Dendritic cell treated with granulocyte-macrophage colony-stimulating factor and Interleukin-4, amounts not matched to agents 40 ng/mL and 50 ng/mL, for 4 days (primary cell): ENCODE measurements around the gene GSK3B.

Experiments used
- H3K27ac Mint-ChIP-seq: one replicate; pipeline ENCODE4 v1.8.0; 2022; ENCODE audit warnings: mild to moderate bottlenecking, mixed read lengths
- H3K27me3 Mint-ChIP-seq: one replicate; pipeline ENCODE4 v1.8.0; 2022; ENCODE audit warnings: mild to moderate bottlenecking, mixed read lengths
- H3K36me3 Mint-ChIP-seq: one replicate; pipeline ENCODE4 v1.8.0; 2022; ENCODE audit warnings: low read depth, mixed read lengths
- H3K4me1 Mint-ChIP-seq: one replicate; pipeline ENCODE4 v1.8.0; 2022; ENCODE audit warnings: low read depth, mixed read lengths
- H3K4me3 Mint-ChIP-seq: one replicate; pipeline ENCODE4 v1.8.0; 2022; ENCODE audit warnings: mild to moderate bottlenecking, moderate library complexity, mixed read lengths
- H3K9me3 Mint-ChIP-seq: one replicate; pipeline ENCODE4 v1.8.0; 2022; ENCODE audit warnings: mixed read lengths
- intact Hi-C: fragments of 100-400 bp; cut with micrococcal nuclease; formaldehyde crosslinking; loops from one replicate; pipeline ENCODE4 v1.15.0; 2022

GSK3B gene

GRCh38 chr3:119950666-119951325 lies 143.5 kb downstream of the GSK3B start:
- H3K4me1 Mint-ChIP-seq = peaks cover 27% of the 10 kb centered on the region
- no peak overlapping the region for H3K4me3 Mint-ChIP-seq
- peaks cover 18% of the 10 kb centered on the region for H3K36me3 Mint-ChIP-seq

GRCh38 chr3:119945291-119945690 lies 149.0 kb downstream of the GSK3B start:
- Mint-ChIP-seq H3K27ac (no peak overlapping the region), H3K9me3 (no peaks in the 10 kb centered on the region), H3K4me1 (peaks cover 10% of the 10 kb centered on the region)

More at GRCh38 chr3:119950666-119951325, 143.5 kb downstream of the GSK3B start:
- intact Hi-C loops = no loop called here
- Mint-ChIP-seq H3K27ac (no peak overlapping the region), H3K27me3 (no peaks in the 10 kb centered on the region), H3K9me3 (no peaks in the 10 kb centered on the region)

GRCh38 chr3:119944091-119944490 lies 150.2 kb downstream of the GSK3B start:
- Mint-ChIP-seq H3K36me3 (peaks cover 11% of the 10 kb centered on the region), H3K4me3 (no peak overlapping the region), H3K4me1 (peaks cover 7% of the 10 kb centered on the region)

More at GRCh38 chr3:119945291-119945690, 149.0 kb downstream of the GSK3B start:
- no peak overlapping the region for H3K4me3 Mint-ChIP-seq
- intact Hi-C loops = no loop called here
- H3K36me3 Mint-ChIP-seq = peaks cover 11% of the 10 kb centered on the region
- H3K27me3 Mint-ChIP-seq = no peaks in the 10 kb centered on the region

DNA sequence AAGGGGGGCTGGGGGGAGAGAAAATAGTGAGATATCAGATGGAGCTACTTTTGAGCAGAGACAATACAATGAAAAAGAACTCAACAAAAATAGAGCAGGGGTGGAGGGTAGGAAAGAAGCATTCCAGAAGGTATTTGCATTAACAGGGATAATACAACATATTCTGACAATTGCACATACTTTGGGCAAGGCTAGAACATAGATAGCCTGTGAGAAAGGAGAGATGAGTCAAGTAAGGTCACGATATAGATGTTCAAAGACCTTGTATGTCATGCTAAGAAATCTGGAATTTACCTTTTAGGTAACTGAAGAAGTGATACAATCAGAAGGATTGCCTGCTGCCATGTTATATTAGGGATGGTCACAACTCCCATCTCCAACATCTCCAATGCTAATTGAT lies 155.2 kb downstream of the GSK3B start:
- Mint-ChIP-seq H3K4me3 (no peak overlapping the region), H3K27me3 (no peaks in the 10 kb centered on the region), H3K4me1 (peaks cover 24% of the 10 kb centered on the region), H3K36me3 (peaks cover 8% of the 10 kb centered on the region), H3K27ac (no peak overlapping the region), H3K9me3 (no peaks in the 10 kb centered on the region)
- intact Hi-C loops = no loop called here

More at GRCh38 chr3:119944091-119944490, 150.2 kb downstream of the GSK3B start:
- H3K27me3 Mint-ChIP-seq = no peaks in the 10 kb centered on the region
- intact Hi-C loops = no loop called here
- no peak overlapping the region for H3K27ac Mint-ChIP-seq
- no peaks in the 10 kb centered on the region for H3K9me3 Mint-ChIP-seq

- H3K4me3 Mint-ChIP-seq = no peak overlapping the region
- intact Hi-C loops = no loop called here
- peaks cover 17% of the 10 kb centered on the region for H3K4me1 Mint-ChIP-seq
- H3K36me3 Mint-ChIP-seq = peaks cover 10% of the 10 kb centered on the region
- H3K9me3 Mint-ChIP-seq = no peaks in the 10 kb centered on the region
- H3K27me3 Mint-ChIP-seq = no peaks in the 10 kb centered on the region
- no peak overlapping the region for H3K27ac Mint-ChIP-seq
Measured at GRCh38 chr3:119937229-119937628, 157.0 kb downstream of the GSK3B start.

- H3K27ac Mint-ChIP-seq = no peak overlapping the region
- no peaks in the 10 kb centered on the region for H3K9me3 Mint-ChIP-seq
- intact Hi-C loops = no loop called here
- no peak overlapping the region for H3K4me3 Mint-ChIP-seq
- H3K27me3 Mint-ChIP-seq = no peaks in the 10 kb centered on the region
- H3K4me1 Mint-ChIP-seq = peaks cover 17% of the 10 kb centered on the region
- peaks cover 10% of the 10 kb centered on the region for H3K36me3 Mint-ChIP-seq
Measured at GRCh38 chr3:119934249-119934648, 160.0 kb downstream of the GSK3B start.

- H3K4me3 Mint-ChIP-seq = no peak overlapping the region
- H3K36me3 Mint-ChIP-seq = peaks cover 10% of the 10 kb centered on the region
- intact Hi-C loops = no loop called here
- H3K27ac Mint-ChIP-seq = no peak overlapping the region
- peaks cover 17% of the 10 kb centered on the region for H3K4me1 Mint-ChIP-seq
- H3K9me3 Mint-ChIP-seq = no peaks in the 10 kb centered on the region
- no peaks in the 10 kb centered on the region for H3K27me3 Mint-ChIP-seq
Measured at GRCh38 chr3:119933207-119933606, 161.0 kb downstream of the GSK3B start.

- H3K36me3 Mint-ChIP-seq = peaks cover 5% of the 10 kb centered on the region
- H3K27me3 Mint-ChIP-seq = no peaks in the 10 kb centered on the region
- no peak overlapping the region for H3K27ac Mint-ChIP-seq
- H3K4me1 Mint-ChIP-seq = peaks cover 2% of the 10 kb centered on the region
- no peak overlapping the region for H3K4me3 Mint-ChIP-seq
- intact Hi-C loops = no loop called here
- no peaks in the 10 kb centered on the region for H3K9me3 Mint-ChIP-seq
Measured at GRCh38 chr3:119930286-119930685, 164.0 kb downstream of the GSK3B start.

- no peak overlapping the region for H3K4me3 Mint-ChIP-seq
- no peaks in the 10 kb centered on the region for H3K4me1 Mint-ChIP-seq
- H3K27me3 Mint-ChIP-seq = no peaks in the 10 kb centered on the region
- H3K36me3 Mint-ChIP-seq = peaks cover under 1% of the 10 kb centered on the region
- intact Hi-C loops = no loop called here
- no peak overlapping the region for H3K27ac Mint-ChIP-seq
- no peaks in the 10 kb centered on the region for H3K9me3 Mint-ChIP-seq
Measured at GRCh38 chr3:119927190-119927589, 167.1 kb downstream of the GSK3B start.

GRCh38 chr3:119924111-119925094 lies 169.8 kb downstream of the GSK3B start:
- intact Hi-C loops = no loop called here
- peaks cover 15% of the 10 kb centered on the region for H3K36me3 Mint-ChIP-seq
- no peaks in the 10 kb centered on the region for H3K9me3 Mint-ChIP-seq
- no peaks in the 10 kb centered on the region for H3K27me3 Mint-ChIP-seq
- H3K27ac Mint-ChIP-seq = no peak overlapping the region
- no peak overlapping the region for H3K4me3 Mint-ChIP-seq
- H3K4me1 Mint-ChIP-seq = no peaks in the 10 kb centered on the region

- intact Hi-C loops = no loop called here
- Mint-ChIP-seq H3K9me3 (no peaks in the 10 kb centered on the region), H3K4me3 (no peak overlapping the region), H3K4me1 (no peaks in the 10 kb centered on the region), H3K27me3 (no peaks in the 10 kb centered on the region), H3K27ac (no peak overlapping the region), H3K36me3 (peaks cover 26% of the 10 kb centered on the region)
Measured at GRCh38 chr3:119918992-119919933, 175.0 kb downstream of the GSK3B start.

DNA sequence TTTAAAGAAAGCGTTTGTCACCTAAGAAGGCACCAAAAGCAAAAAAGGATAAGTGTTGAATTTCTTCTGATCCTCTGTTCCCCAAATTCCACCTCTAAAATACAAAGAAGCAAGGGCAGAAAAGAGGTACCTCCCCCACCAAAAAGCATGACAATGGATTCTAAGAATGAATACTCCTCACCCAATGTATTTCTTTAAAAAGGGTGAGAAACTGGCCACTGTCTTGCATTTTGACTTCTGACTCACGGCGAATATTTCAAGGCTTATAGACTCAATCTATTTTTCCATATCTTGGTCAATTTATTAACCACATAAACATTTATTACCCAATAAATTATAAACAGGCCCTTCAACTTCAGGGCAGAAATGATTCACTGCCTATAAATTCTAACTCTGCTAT lies 181.2 kb downstream of the GSK3B start:
- no peaks in the 10 kb centered on the region for H3K27me3 Mint-ChIP-seq
- H3K9me3 Mint-ChIP-seq = no peaks in the 10 kb centered on the region
- intact Hi-C loops = no loop called here
- no peak overlapping the region for H3K27ac Mint-ChIP-seq
- peaks cover 39% of the 10 kb centered on the region for H3K36me3 Mint-ChIP-seq
- H3K4me3 Mint-ChIP-seq = no peak overlapping the region
- no peaks in the 10 kb centered on the region for H3K4me1 Mint-ChIP-seq

- intact Hi-C loops = no loop called here
- no peak overlapping the region for H3K4me3 Mint-ChIP-seq
- peaks cover 41% of the 10 kb centered on the region for H3K36me3 Mint-ChIP-seq
- H3K27ac Mint-ChIP-seq = no peak overlapping the region
- no peaks in the 10 kb centered on the region for H3K4me1 Mint-ChIP-seq
- H3K9me3 Mint-ChIP-seq = no peaks in the 10 kb centered on the region
- H3K27me3 Mint-ChIP-seq = no peaks in the 10 kb centered on the region
Measured at GRCh38 chr3:119912220-119912619, 182.0 kb downstream of the GSK3B start.
